H54 (cell line): ENCODE data around the gene CMTM3.

ENCODE experiments used
- DNase-seq: peaks from one replicate; pipeline ENCODE4 v3.0.0; 2011; ENCODE audit warnings: low spot score, mixed read lengths; ENCODE audit not compliant: insufficient read length
- FAIRE-seq: peaks from 3 replicates; lab custom pipeline; 2011; peaks lifted over from hg19 to GRCh38; lab: Jason Lieb, UNC
- POLR2A ChIP-seq: IDR thresholded peaks from 2 replicates; pipeline ENCODE4 v1.6.1; 2011; ENCODE audit warnings: low read depth, mild to moderate bottlenecking, low read length

Gene CMTM3

DNA sequence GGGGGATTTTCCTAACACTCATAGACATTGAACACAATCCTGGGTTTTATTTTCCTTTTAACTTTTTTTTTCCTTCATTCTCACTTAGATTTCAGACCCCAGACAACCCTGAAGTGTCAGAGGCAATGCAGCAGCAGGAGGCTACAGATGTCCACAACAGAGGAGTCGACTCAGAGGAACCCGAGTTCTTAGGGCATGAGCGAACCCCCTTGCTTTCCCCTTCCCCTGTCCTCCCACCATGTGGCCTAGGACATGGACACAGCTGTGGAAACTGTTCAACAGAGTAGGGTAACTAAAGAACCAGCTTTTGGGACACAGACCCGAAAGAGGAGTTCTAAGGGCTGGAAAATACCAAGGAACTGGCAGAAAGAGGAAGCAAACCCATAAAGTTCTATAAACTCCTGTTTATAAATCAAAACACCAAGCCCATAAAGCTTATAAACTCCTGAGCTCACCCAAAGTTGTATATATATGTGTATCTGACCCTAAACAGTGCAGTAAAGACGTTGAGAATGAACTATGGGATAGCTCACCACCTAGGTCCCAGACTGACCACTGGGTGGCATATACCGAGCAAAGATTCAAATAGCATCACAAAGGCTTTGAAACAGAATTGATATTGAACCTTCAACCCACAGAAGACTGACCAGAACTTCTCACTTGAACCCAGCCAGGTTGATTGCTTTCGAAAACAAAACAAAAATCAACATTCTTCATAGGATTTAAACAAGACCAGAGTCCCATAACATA, 58.1 kb downstream of the CMTM3 start:
- FAIRE-seq = peak; percentile 45
- TF ChIP-seq POLR2A = no peak
- peak; percentile 14 for DNase-seq
